GM12892 (cell line): ENCODE results near the gene CCDC106.

Source experiments
- DNase-seq: peaks from one replicate; pipeline ENCODE4 v3.0.0; 2011; ENCODE audit not compliant: insufficient read length
- FAIRE-seq: peaks from 2 replicates; lab custom pipeline; 2011; peaks lifted over from hg19 to GRCh38; lab: Jason Lieb, UNC
- POLR2A ChIP-seq: IDR thresholded peaks from 2 replicates; pipeline ENCODE4 v1.6.1; 2011; ENCODE audit warnings: low read depth, low read length, control low read depth
- POLR2AphosphoS5 ChIP-seq: IDR thresholded peaks from 2 replicates; pipeline ENCODE4 v1.6.1; 2011; ENCODE audit warnings: low read depth, low read length, control low read depth
- TAF1 ChIP-seq: IDR thresholded peaks from 2 replicates; pipeline ENCODE4 v1.6.1; 2011; ENCODE audit warnings: low read depth, mild to moderate bottlenecking, control low read depth, low read length, borderline replicate concordance

CCDC106 gene

GRCh38 chr19:55616395-55616875, 31.6 kb upstream of the CCDC106 start:
- TF ChIP-seq POLR2AphosphoS5 (no peak), POLR2A (no peak), TAF1 (no peak)
- DNase-seq, result no peak
- no peak for FAIRE-seq

- TF ChIP-seq POLR2A (no peak), TAF1 (no peak), POLR2AphosphoS5 (no peak)
- FAIRE-seq (no peak), DNase-seq (no peak)
These were observed 30.6 kb upstream of the CCDC106 start for GRCh38 chr19:55617426-55617825.

- no peak for FAIRE-seq
- TF ChIP-seq POLR2A, result no peak
- no peak for TF ChIP-seq TAF1
- TF ChIP-seq POLR2AphosphoS5, result no peak
- DNase-seq, result no peak
These were observed 29.6 kb upstream of the CCDC106 start for GRCh38 chr19:55618426-55618825.

- no peak for FAIRE-seq
These were observed 28.7 kb upstream of the CCDC106 start for GRCh38 chr19:55619286-55619685.

GRCh38 chr19:55620410-55621204, 27.4 kb upstream of the CCDC106 start:
- no peak for FAIRE-seq
- DNase-seq, result no peak
- no peak for TF ChIP-seq POLR2AphosphoS5
- TF ChIP-seq TAF1, result no peak
- no peak; the same call in 1 of the 2 replicates for TF ChIP-seq POLR2A

More at GRCh38 chr19:55619286-55619685, 28.7 kb upstream of the CCDC106 start:
- no peak for DNase-seq
- TF ChIP-seq TAF1 (no peak), POLR2A (no peak), POLR2AphosphoS5 (no peak)

- FAIRE-seq (no peak), DNase-seq (no peak)
- TF ChIP-seq POLR2AphosphoS5, result 0 out of 2 replicates have a peak, but pooled peaks have one; percentile 52
- TF ChIP-seq POLR2A, result no peak
These were observed 26.8 kb upstream of the CCDC106 start for GRCh38 chr19:55621205-55621672.

GRCh38 chr19:55621673-55622231, 26.3 kb upstream of the CCDC106 start:
- DNase-seq, result no peak
- no peak for TF ChIP-seq TAF1
- no peak for TF ChIP-seq POLR2A
- TF ChIP-seq POLR2AphosphoS5, result no peak

GRCh38 chr19:55622242-55622969, 25.6 kb upstream of the CCDC106 start:
- no peak for TF ChIP-seq POLR2AphosphoS5
- TF ChIP-seq TAF1, result no peak
- TF ChIP-seq POLR2A, result no peak

More at GRCh38 chr19:55621673-55622231, 26.3 kb upstream of the CCDC106 start:
- FAIRE-seq, result no peak

GRCh38 chr19:55623130-55623529, 24.9 kb upstream of the CCDC106 start:
- no peak for DNase-seq

More at GRCh38 chr19:55622242-55622969, 25.6 kb upstream of the CCDC106 start:
- FAIRE-seq (no peak), DNase-seq (no peak)

GRCh38 chr19:55623561-55623960, 24.5 kb upstream of the CCDC106 start:
- no peak for DNase-seq
- no peak for TF ChIP-seq POLR2A
- TF ChIP-seq TAF1, result no peak
- no peak for TF ChIP-seq POLR2AphosphoS5
- FAIRE-seq, result no peak

More at GRCh38 chr19:55623130-55623529, 24.9 kb upstream of the CCDC106 start:
- TF ChIP-seq TAF1, result no peak
- FAIRE-seq, result no peak

GRCh38 chr19:55624109-55625003, 23.7 kb upstream of the CCDC106 start, which contains the start of gene ZNF784:
Gene ZNF784 (minus strand): TSS chr19:55624566. CDS start chr19:55624561, 5 bp downstream.
- FAIRE-seq, result peak; percentile 98
- TF ChIP-seq POLR2AphosphoS5 (peak; percentile 53; the same call in 1 of the 2 replicates), POLR2A (peak; percentile 86), TAF1 (peak; percentile 94)
- DNase-seq, result peak; percentile 87
